Measurements from ENCODE around the gene CPB1. TPM values are rescaled to one million over a fixed set of nuclear protein-coding genes. Genes with fewer than 3 reads are reported as not detected.

The CPB1 gene
- total and polyA plus RNA-seq, 10 donors, result 0.43 to 58.4 (median 16.6) TPM

DNA sequence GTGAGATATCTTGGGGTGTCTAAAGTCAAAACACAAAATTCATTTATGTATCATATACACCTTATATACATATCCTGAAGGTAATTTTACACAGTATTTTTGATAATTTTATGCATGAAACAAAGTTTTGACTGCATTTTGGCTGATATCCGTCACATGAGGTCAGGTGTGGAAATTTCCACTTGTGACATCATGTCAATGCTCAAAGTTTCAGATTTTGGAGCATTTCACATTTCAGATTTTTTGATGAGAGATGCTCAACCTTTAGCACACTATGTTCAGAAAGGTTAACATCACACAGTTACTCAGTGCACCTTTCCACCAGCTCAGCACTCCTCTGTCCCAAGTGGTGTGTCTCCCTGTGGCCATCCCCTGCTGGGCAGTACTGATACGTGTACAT, 37.7 kb upstream of the CPB1 start:
- Histone ChIP-seq H3K27me3 (replicated peaks in 1 of 7) (no peaks in the 10 kb centered on the region), H3K27ac (no peak overlapping the region), H3K4me1 (no peaks in the 10 kb centered on the region), H3K4me3 (no peak overlapping the region), H3K36me3 (no peaks in the 10 kb centered on the region), H3K9me3 (peaks cover 0 to 6% (median 0%) of the 10 kb centered on the region in 8 donors)
- DNase-seq, result no peak
- intact Hi-C loops (cut with DNase I; ENCODE audit: low total_unique reads), result no loop called here
- TF ChIP-seq POLR2A (IDR thresholded peaks at IDR 0.05), result no peak
- no peak for TF ChIP-seq POLR2AphosphoS5 (IDR thresholded peaks at IDR 0.05)
- TF ChIP-seq, protein P1, sequence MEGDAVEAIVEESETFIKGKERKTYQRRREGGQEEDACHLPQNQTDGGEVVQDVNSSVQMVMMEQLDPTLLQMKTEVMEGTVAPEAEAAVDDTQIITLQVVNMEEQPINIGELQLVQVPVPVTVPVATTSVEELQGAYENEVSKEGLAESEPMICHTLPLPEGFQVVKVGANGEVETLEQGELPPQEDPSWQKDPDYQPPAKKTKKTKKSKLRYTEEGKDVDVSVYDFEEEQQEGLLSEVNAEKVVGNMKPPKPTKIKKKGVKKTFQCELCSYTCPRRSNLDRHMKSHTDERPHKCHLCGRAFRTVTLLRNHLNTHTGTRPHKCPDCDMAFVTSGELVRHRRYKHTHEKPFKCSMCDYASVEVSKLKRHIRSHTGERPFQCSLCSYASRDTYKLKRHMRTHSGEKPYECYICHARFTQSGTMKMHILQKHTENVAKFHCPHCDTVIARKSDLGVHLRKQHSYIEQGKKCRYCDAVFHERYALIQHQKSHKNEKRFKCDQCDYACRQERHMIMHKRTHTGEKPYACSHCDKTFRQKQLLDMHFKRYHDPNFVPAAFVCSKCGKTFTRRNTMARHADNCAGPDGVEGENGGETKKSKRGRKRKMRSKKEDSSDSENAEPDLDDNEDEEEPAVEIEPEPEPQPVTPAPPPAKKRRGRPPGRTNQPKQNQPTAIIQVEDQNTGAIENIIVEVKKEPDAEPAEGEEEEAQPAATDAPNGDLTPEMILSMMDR (IDR thresholded peaks at IDR 0.05 in 8 of 11, conservative IDR thresholded peaks at IDR 0.05 in 3 of 11), result no peak
- WGBS, 5 donors, result 71 to 92% (median 81%) methylated on average over 2 of the region's 2 CpGs

- intact Hi-C loops (cut with DNase I; ENCODE audit: low total_unique reads), result no loop called here
- no peak for DNase-seq
- Histone ChIP-seq H3K4me1 (no peaks in the 10 kb centered on the region), H3K27me3 (replicated peaks in 1 of 7) (no peaks in the 10 kb centered on the region), H3K27ac (no peak overlapping the region), H3K9me3 (peaks cover 0 to 6% (median 0%) of the 10 kb centered on the region in 8 donors), H3K36me3 (no peaks in the 10 kb centered on the region), H3K4me3 (no peak overlapping the region)
- no peak for TF ChIP-seq POLR2A (IDR thresholded peaks at IDR 0.05)
- WGBS, 5 donors, result 86 to 96% (median 93%) methylated on average over 2 of the region's 2 CpGs
These were observed 37.2 kb upstream of the CPB1 start for GRCh38 chr3:148790370-148790769.

DNA sequence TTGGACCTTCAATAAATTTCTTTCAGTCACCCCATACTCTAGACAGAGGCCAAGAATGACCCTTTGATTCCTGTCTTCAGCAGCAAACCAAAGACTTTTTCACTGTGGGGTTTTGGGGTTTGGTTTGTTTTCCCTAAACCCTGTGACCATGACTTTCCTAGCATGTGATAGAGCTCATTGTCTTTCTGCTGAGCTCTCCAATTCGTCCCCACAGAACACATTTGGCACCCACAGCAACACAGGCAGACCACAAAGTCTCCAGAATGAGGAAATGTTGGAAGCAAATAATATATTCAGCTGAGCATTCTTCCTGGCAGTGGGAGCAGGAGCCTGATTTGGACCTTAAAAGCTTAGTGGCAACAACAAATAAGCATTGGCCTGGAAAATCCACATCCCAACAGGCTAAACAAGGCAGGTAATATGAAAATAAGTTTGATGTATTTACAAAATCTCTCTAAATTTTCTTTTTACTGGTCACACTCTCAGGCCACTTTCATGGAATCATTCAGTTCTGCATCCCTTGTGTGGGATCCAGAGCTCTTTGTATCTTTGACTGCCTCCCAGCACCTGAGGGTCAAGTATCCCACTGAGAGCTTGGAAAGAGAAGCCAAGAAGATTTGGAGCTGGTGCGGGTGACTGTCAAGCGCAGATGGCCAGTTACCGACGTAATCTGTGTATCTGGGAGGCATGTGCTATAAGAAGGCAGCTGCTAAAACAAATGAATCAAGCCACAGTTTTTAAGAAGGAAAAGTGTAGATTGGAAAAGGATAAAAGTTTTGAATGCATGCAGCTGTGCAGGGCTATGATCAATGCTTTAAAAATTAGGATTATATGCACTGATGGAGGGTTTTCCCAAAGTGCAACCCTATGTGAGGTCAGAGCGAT, 36.5 kb upstream of the CPB1 start:
- Histone ChIP-seq H3K36me3 (no peaks in the 10 kb centered on the region), H3K27me3 (replicated peaks in 1 of 7) (no peaks in the 10 kb centered on the region), H3K9me3 (peaks cover 0 to 4% (median 0%) of the 10 kb centered on the region in 8 donors), H3K4me3 (no peak overlapping the region), H3K4me1 (no peaks in the 10 kb centered on the region), H3K27ac (no peak overlapping the region)
- no peak for DNase-seq
- WGBS, 5 donors, result 78 to 85% (median 80%) methylated on average over 6 of the region's 6 CpGs
- TF ChIP-seq, protein P1 (IDR thresholded peaks at IDR 0.05 in 8 of 11, conservative IDR thresholded peaks at IDR 0.05 in 3 of 11), result no peak
- TF ChIP-seq POLR2A (IDR thresholded peaks at IDR 0.05) (no peak), POLR2AphosphoS5 (IDR thresholded peaks at IDR 0.05) (no peak)
- intact Hi-C loops (cut with DNase I; ENCODE audit: low total_unique reads), result no loop called here

GRCh38 chr3:148791920-148792319, 35.7 kb upstream of the CPB1 start:
- H3K36me3 ChIP-seq, result no peaks in the 10 kb centered on the region
- no peak overlapping the region for H3K4me3 ChIP-seq
- H3K4me1 ChIP-seq, result no peaks in the 10 kb centered on the region
- TF ChIP-seq POLR2AphosphoS5 (IDR thresholded peaks at IDR 0.05) (no peak), POLR2A (IDR thresholded peaks at IDR 0.05) (no peak)
- TF ChIP-seq, protein P1 (IDR thresholded peaks at IDR 0.05 in 8 of 11, conservative IDR thresholded peaks at IDR 0.05 in 3 of 11), result no peak
- 97 to 100% (median 98%) methylated on average over 1 of the region's 1 CpG for WGBS, 5 donors
- intact Hi-C loops (cut with DNase I; ENCODE audit: low total_unique reads), result no loop called here
- DNase-seq, result no peak
- no peak overlapping the region for H3K27ac ChIP-seq
- H3K9me3 ChIP-seq, result no peaks in the 10 kb centered on the region
- no peaks in the 10 kb centered on the region for H3K27me3 ChIP-seq (replicated peaks in 1 of 7)

Data from spleen (tissue), 11 donors.